Stomach (tissue), 9 donors: ENCODE results near the gene CCDC12. TPM values are rescaled to one million over a fixed set of nuclear protein-coding genes. Genes with fewer than 3 reads are reported as not detected.

Experiments
- DNase-seq, 2 donors: peaks; one replicate each; pipeline versions ENCODE4 v3.0.0 to v3.0.0-alpha.2; 2013 to 2019
- H3K27ac ChIP-seq, 5 donors: fragments of 200-600 bp in 4 of 5; sonication (generic) in 4 of 5; one replicate each; pipeline ENCODE4 v1.5.1; 2013 to 2019; ENCODE audit warnings: mild to moderate bottlenecking in 1 of 5, moderate library complexity in 1 of 5
- H3K27me3 ChIP-seq, 3 donors: fragments of 200-600 bp; sonication (generic); one replicate each; pipeline ENCODE4 v1.5.1; 2017 to 2019; ENCODE audit warnings: mixed run types in 1 of 3
- H3K36me3 ChIP-seq, 4 donors: fragments of 200-600 bp; sonication (generic); 1 replicate in 3 of 4; 2 replicates in 1 of 4; pipeline ENCODE4 v1.5.1; 2016 to 2019
- H3K4me1 ChIP-seq, 4 donors: fragments of 200-600 bp; sonication (generic); one replicate each; pipeline ENCODE4 v1.5.1; 2016 to 2019
- H3K4me3 ChIP-seq, 4 donors: fragments of 200-600 bp; sonication (generic) in 3 of 4; one replicate each; pipeline ENCODE4 v1.5.1; 2016 to 2019; ENCODE audit warnings: mild to moderate bottlenecking in 1 of 4
- H3K9me3 ChIP-seq, 4 donors: fragments of 200-600 bp; sonication (generic); one replicate each; pipeline ENCODE4 v1.5.1; 2016 to 2019
- EP300 ChIP-seq: sonication (generic); formaldehyde crosslinking; IDR thresholded peaks from one replicate; pipeline ENCODE4 v1.6.1; 2017; ENCODE audit warnings: antibody characterized with exemption
- POLR2A ChIP-seq, 4 donors: fragments of 450-650 bp; IDR thresholded peaks; one replicate each; pipeline ENCODE4 v1.6.1; 2016; ENCODE audit warnings: antibody characterized with exemption in 4 of 4, control low read depth in 2 of 4, mild to moderate bottlenecking in 1 of 4, moderate library complexity in 1 of 4
- POLR2AphosphoS5 ChIP-seq, 3 donors: sonication (generic); formaldehyde crosslinking; IDR thresholded peaks; one replicate each; pipeline ENCODE4 v1.6.1; 2016; ENCODE audit warnings: antibody characterized with exemption in 3 of 3
- WGBS, 5 donors: extraction: QIAGEN DNeasy Blood & Tissue Kit in 3 of 5; methylation state at CpG; one replicate each; pipeline versions ENCODE4 v1.1.5 to v1.1.7; 2013 to 2018; 5-methylcytosine and 5-hydroxymethylcytosine counted together
- intact Hi-C: fragments of 100-400 bp; cut with DNase I; formaldehyde crosslinking; loops from one replicate; pipeline ENCODE4 v1.15.1; 2023; ENCODE audit warnings: low total_unique reads
- polyA plus RNA-seq, 3 donors: library from polyadenylated mRNA; stranded (reverse); fragments of 200-250 nt; gene quantifications; one replicate each; pipeline ENCODE4 v1.2.3, GENCODE V29; 2013
- total RNA-seq, 5 donors: library from RNA; depleted of rRNA; stranded (reverse); fragments of >200 nt; gene quantifications; one replicate each; pipeline versions ENCODE4 v1.1.0 to v1.2.3, GENCODE V29; 2014 to 2016
- TF ChIP-seq, protein P1 (sequence below), 7 experiments: fragments of 450-650 bp in 4 of 7; fragments of 200-600 bp in 3 of 7; sonication (generic) in 3 of 7; IDR thresholded peaks; one replicate each; pipeline ENCODE4 v1.5.1; 2016 to 2019; ENCODE audit warnings: antibody characterized with exemption in 7 of 7, control low read depth in 2 of 7, mild to moderate bottlenecking in 1 of 7
- donor health status: healthy with polysubstance abuse.
- donor health status: Bipolar disorder and iron deficiency.
- donor health status: healthy.

CCDC12 gene
- total and polyA plus RNA-seq, 8 donors = 2.9 to 88.7 (median 47.1) TPM

DNA sequence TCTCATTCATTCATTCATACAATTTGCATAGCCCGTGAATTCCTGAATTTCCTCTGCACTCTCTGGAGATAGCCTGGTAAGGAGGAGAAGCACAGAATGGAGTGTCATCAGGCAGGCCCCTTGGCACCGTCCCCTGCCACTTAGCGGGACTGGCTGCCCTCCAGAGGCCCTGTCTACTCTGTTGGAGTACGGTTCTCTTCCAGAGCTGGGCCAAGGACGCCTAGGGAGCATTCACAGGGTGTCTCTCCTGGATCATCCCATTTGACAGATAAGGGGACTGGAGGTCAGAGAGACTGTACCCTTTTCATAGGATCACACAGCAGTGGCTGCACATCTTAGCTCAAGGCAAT lies 51.0 kb downstream of the CCDC12 start:
- Histone ChIP-seq H3K4me3 (no peak overlapping the region), H3K27ac (peak overlapping the region in 4 of 5 donors; percentile 66 to 88 (median 84)), H3K4me1 (peaks cover 53 to 76% (median 70%) of the 10 kb centered on the region in 4 donors), H3K36me3 (peaks cover 46 to 73% (median 63%) of the 10 kb centered on the region in 4 donors), H3K27me3 (no peaks in the 10 kb centered on the region), H3K9me3 (no peaks in the 10 kb centered on the region)
- TF ChIP-seq POLR2A (IDR thresholded peaks at IDR 0.05) = no peak
- no peak for TF ChIP-seq POLR2AphosphoS5 (IDR thresholded peaks at IDR 0.05)
- TF ChIP-seq EP300 = no peak
- TF ChIP-seq, protein P1, sequence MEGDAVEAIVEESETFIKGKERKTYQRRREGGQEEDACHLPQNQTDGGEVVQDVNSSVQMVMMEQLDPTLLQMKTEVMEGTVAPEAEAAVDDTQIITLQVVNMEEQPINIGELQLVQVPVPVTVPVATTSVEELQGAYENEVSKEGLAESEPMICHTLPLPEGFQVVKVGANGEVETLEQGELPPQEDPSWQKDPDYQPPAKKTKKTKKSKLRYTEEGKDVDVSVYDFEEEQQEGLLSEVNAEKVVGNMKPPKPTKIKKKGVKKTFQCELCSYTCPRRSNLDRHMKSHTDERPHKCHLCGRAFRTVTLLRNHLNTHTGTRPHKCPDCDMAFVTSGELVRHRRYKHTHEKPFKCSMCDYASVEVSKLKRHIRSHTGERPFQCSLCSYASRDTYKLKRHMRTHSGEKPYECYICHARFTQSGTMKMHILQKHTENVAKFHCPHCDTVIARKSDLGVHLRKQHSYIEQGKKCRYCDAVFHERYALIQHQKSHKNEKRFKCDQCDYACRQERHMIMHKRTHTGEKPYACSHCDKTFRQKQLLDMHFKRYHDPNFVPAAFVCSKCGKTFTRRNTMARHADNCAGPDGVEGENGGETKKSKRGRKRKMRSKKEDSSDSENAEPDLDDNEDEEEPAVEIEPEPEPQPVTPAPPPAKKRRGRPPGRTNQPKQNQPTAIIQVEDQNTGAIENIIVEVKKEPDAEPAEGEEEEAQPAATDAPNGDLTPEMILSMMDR (IDR thresholded peaks at IDR 0.05) = no peak
- intact Hi-C loops = no loop called here
- DNase-seq = no peak
- 46 to 66% (median 56%) methylated on average over 5 of the region's 5 CpGs for WGBS, 5 donors

DNA sequence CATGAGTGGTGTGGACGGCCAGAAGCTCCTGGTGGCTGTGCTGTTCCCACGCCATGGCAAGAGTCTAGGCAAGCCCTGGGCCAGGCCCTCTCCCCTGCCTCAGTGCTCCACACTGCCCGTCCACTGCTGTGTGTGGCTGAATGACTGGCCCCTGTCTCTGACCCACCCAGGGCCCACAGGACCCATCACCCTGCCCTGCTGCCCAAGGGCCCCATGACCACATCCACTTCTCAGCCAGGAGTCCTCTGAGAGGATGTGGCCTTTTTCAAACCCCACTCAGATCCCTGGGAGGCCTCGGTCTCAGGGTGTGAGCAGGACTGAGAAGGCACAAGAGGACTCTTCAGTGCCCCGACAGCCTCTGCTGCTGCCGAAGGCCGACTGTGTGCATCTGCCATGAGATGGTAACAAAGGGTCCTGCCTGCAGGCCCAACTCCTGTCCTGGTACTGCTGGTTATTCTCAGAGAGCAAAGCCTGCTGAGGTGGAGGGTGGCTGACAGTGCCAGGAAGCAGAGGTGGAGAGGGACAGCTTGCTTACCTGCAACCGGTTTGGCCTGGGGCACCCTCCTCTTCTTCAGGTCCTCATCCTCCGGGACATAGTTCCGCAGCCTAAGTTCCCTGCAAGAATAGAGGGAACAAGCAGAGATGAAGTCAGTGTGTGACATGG lies 51.5 kb downstream of the CCDC12 start:
- Histone ChIP-seq H3K4me1 (peaks cover 48 to 71% (median 65%) of the 10 kb centered on the region in 4 donors), H3K27ac (peak overlapping the region in 4 of 5 donors; percentile 66 to 88 (median 84)), H3K9me3 (no peaks in the 10 kb centered on the region), H3K4me3 (no peak overlapping the region), H3K36me3 (peaks cover 51 to 78% (median 68%) of the 10 kb centered on the region in 4 donors), H3K27me3 (no peaks in the 10 kb centered on the region)
- no peak for TF ChIP-seq EP300
- TF ChIP-seq, protein P1 (IDR thresholded peaks at IDR 0.05) = no peak
- no peak for TF ChIP-seq POLR2AphosphoS5 (IDR thresholded peaks at IDR 0.05)
- no peak for TF ChIP-seq POLR2A (IDR thresholded peaks at IDR 0.05)
- no peak for DNase-seq
- intact Hi-C loops = loop anchor here (5.0 kb wide), 1 partner anchor 72 kb away; no protein-coding TSS in a partner anchor
- 77 to 91% (median 88%) methylated on average over 10 of the region's 10 CpGs for WGBS, 5 donors

DNA sequence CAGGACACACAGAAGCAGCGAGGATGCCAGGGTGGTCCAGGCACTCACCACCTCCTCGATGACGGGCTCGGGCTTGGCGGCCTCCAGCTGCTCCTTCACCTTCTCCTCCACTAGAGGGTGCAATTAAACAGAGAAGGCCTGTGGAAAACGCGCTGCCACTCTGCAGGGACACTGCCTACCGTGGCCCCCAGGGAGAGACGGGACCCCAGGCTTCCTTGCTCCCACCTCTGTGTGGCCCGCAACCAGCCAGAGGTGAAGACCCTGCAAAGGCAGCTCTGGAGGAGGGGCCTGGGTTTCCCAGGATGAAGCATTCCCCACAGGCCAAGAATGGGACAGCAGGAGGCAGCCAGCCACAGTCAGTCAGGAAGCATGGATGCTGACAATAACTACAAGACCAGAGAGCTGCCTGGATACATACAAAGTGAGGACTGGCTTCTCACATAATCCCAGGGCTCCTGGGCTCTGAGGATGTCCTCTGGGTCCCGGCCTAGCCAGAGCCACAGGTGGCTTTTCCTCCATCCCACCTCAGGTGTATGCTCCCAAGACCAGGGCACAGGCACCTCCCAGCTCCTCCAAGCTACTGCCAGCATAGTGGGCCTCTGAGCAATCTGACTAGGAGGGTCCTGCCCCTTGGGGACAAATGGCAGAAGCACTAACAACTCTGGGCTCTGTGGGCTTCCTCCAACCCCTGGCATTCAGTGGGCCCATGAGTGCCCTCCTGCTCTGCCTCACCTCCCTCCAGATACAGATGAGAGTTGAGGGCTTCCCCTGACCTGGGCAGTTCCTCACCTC lies 52.8 kb downstream of the CCDC12 start:
- no peaks in the 10 kb centered on the region for H3K9me3 ChIP-seq
- peaks cover 35 to 58% (median 52%) of the 10 kb centered on the region in 4 donors for H3K4me1 ChIP-seq
- peaks cover 51 to 91% (median 81%) of the 10 kb centered on the region in 4 donors for H3K36me3 ChIP-seq
- TF ChIP-seq, protein P1 (IDR thresholded peaks at IDR 0.05) = peak in 5 of 7 experiments; percentile 56 to 92 (median 70)
- TF ChIP-seq POLR2AphosphoS5 (IDR thresholded peaks at IDR 0.05) (peak in 1 of 3 donors; percentile 34), POLR2A (IDR thresholded peaks at IDR 0.05) (no peak), EP300 (no peak)
- H3K4me3 ChIP-seq = no peak overlapping the region
- 37 to 55% (median 45%) methylated on average over 7 to 11 of the region's 11 CpGs for WGBS, 5 donors
- intact Hi-C loops = loop anchor here (5.0 kb wide), 1 partner anchor 74 kb away; no protein-coding TSS in a partner anchor
- DNase-seq = peak; percentile 57 to 71
- peak overlapping the region; percentile 25 to 88 (median 81) for H3K27ac ChIP-seq
- no peaks in the 10 kb centered on the region for H3K27me3 ChIP-seq

DNA sequence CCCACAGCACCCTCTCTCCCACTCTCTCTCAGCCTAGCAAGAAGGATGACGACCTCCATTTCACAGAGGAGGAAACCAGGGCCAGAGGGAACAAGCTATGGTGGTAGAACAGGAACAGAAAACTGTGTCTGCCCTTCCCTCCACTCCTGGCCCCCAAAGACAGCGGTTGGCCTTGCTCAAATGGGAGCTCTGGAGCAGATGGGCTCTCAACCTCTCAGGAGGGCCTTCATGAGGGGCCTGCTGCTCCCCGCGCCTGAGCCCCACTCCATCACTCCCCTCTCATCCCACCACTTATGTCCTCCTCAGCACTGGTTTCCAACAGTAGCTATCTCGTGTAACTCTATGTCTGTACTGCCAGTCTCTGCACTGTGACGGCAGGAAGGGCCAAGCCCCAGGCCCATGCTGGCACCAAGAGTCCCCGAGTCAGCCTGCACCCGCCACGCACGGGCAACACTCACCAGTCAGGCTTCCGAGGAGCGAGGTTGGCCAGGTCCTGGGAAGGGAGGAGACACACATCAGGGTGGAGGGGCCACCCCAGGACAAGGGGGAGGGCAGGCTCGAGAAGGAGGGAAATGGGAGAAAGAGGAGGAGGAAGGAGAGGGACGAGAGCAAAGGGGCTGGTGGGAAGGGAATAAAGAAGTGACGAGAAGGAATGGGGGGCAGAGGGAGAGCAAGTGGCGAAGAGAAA lies 53.5 kb downstream of the CCDC12 start:
- intact Hi-C loops = loop anchor here (5.0 kb wide), 1 partner anchor 74 kb away; no protein-coding TSS in a partner anchor
- H3K9me3 ChIP-seq = no peaks in the 10 kb centered on the region
- WGBS, 5 donors = 85 to 92% (median 91%) methylated on average over 16 of the region's 16 CpGs
- no peaks in the 10 kb centered on the region for H3K27me3 ChIP-seq
- DNase-seq = no peak
- peak overlapping the region in 1 of 5 donors; percentile 88 for H3K27ac ChIP-seq
- peaks cover 51 to 99% (median 87%) of the 10 kb centered on the region in 4 donors for H3K36me3 ChIP-seq
- H3K4me3 ChIP-seq = no peak overlapping the region
- H3K4me1 ChIP-seq = peaks cover 32 to 51% (median 45%) of the 10 kb centered on the region in 4 donors
- no peak for TF ChIP-seq POLR2AphosphoS5 (IDR thresholded peaks at IDR 0.05)
- TF ChIP-seq, protein P1 (IDR thresholded peaks at IDR 0.05) = no peak
- no peak for TF ChIP-seq EP300
- TF ChIP-seq POLR2A (IDR thresholded peaks at IDR 0.05) = no peak
